Activated CD8-positive, alpha-beta memory T cell treated with anti-CD3 and anti-CD28 coated beads, Interleukin-2, amount 10 ng/mL, durations not matched to agents 7 days and 5 days (primary cell): ENCODE results near the gene CD300LG. TPM values are rescaled to one million over a fixed set of nuclear protein-coding genes. Genes with fewer than 3 reads are reported as not detected.

Experiments used
- ATAC-seq: fragments of 150-1000 bp; cut with Tn5 transposase; one replicate; pipeline ENCODE4 v1.10.0; 2021; ENCODE audit warnings: moderate library complexity
- CTCF ChIA-PET: fragments of 350-600 bp; sonication (Branson Sonifier 250); formaldehyde crosslinking; loops from one replicate; lab custom pipeline; 2021; ENCODE audit warnings: antibody characterized with exemption; lab: Charles Lee
- DNase-seq: peaks from one replicate; pipeline ENCODE4 v3.0.0-alpha.2; 2020
- H3K27ac Mint-ChIP-seq: one replicate; pipeline ENCODE4 v1.8.0; 2021; ENCODE audit warnings: mild to moderate bottlenecking, mixed read lengths
- H3K27me3 Mint-ChIP-seq: one replicate; pipeline ENCODE4 v1.8.0; 2021; ENCODE audit warnings: mixed read lengths
- H3K36me3 Mint-ChIP-seq: one replicate; pipeline ENCODE4 v1.8.0; 2021; ENCODE audit warnings: mild to moderate bottlenecking, mixed read lengths
- H3K4me1 Mint-ChIP-seq: one replicate; pipeline ENCODE4 v1.8.0; 2021; ENCODE audit warnings: mixed read lengths
- H3K4me3 Mint-ChIP-seq: one replicate; pipeline ENCODE4 v1.8.0; 2021; ENCODE audit warnings: mild to moderate bottlenecking, moderate library complexity, mixed read lengths
- H3K9me3 Mint-ChIP-seq: one replicate; pipeline ENCODE4 v1.8.0; 2022; ENCODE audit warnings: low read depth, mixed read lengths
- total RNA-seq, 2 experiments: library from RNA; stranded (reverse); gene quantifications; one replicate each; pipeline ENCODE4 v1.2.3, GENCODE V29; 2021

The CD300LG gene
- total RNA-seq, 2 experiments from 2014 or later: not detected

DNA sequence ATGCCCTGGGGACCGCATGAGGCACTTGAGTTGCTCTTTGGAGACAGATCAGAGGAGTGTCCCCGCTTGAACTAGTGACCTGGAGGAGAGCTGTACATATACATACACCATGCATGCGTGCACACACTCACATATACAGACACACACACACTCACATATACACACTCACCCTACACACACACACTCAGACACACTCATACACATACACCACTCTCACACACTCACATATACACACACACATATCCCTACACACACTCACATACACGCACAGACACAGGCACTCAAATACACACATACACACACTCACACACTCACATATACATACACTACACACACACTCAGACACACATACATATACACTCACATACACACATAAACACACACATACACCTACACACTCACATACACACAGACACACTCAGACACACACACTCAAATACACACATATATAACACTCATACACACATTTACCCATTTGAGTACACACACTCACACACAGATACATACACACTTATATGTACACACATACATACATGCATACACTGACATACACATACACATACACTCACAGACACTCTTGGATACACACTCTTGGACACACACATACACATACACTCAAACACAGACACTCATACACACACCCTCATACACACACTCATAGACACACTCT is 65.8 kb downstream of the CD300LG start:
- no peak for ATAC-seq
- Mint-ChIP-seq H3K9me3 (no peaks in the 10 kb centered on the region), H3K27ac (no peak overlapping the region), H3K4me1 (peaks cover 15% of the 10 kb centered on the region), H3K36me3 (no peaks in the 10 kb centered on the region), H3K4me3 (no peak overlapping the region), H3K27me3 (peaks cover 29% of the 10 kb centered on the region)
- CTCF ChIA-PET: interaction anchor here (1.1 to 1.4 kb wide), 2 partner anchors 20 to 82 kb away, joined by 3 read pairs; no protein-coding TSS in a partner anchor
- DNase-seq: no peak

Other genes starting within 250 kb of the CD300LG start
- gene MEOX1, start 185.3 kb upstream of the CD300LG start, total RNA-seq: 1 to 10 TPM in 1 of 2 experiments, under 1 TPM in 1; 0.54 to 1.3 TPM
- gene SOST, start 88.4 kb upstream of the CD300LG start, total RNA-seq: not detected
- 1 to 10 TPM; 5.6 to 6.0 TPM for gene DUSP3, start 68.2 kb upstream of the CD300LG start, total RNA-seq
- gene CFAP97D1, start 66.7 kb upstream of the CD300LG start, total RNA-seq: not detected
- not detected for gene MPP3, start 14.0 kb upstream of the CD300LG start, total RNA-seq
- under 1 TPM; 0.56 to 0.61 TPM for gene MPP2, start 60.4 kb downstream of the CD300LG start, total RNA-seq
- not detected for gene PPY, start 95.3 kb downstream of the CD300LG start, total RNA-seq
- not detected for gene PYY, start 106.8 kb downstream of the CD300LG start, total RNA-seq
- gene NAGS, start 157.4 kb downstream of the CD300LG start, total RNA-seq: under 1 TPM; 0.33 to 0.76 TPM
- gene TMEM101, start 167.8 kb downstream of the CD300LG start, total RNA-seq: 10 to 100 TPM; 28.9 to 29.3 TPM
- gene LSM12, start 219.5 kb downstream of the CD300LG start, total RNA-seq: 10 to 100 TPM; 68.3 to 76.8 TPM
- 10 to 100 TPM; 21.7 to 25.6 TPM for gene G6PC3, start 223.6 kb downstream of the CD300LG start, total RNA-seq